GM23338 (cell line): ENCODE data around the gene WWOX. TPM values are rescaled to one million over a fixed set of nuclear protein-coding genes. Genes with fewer than 3 reads are reported as not detected.

Experiments
- ATAC-seq: fragments of 200-7000 bp; cut with Tn5 transposase; 3 replicates; pipeline ENCODE4 v1.9.1; 2020
- DNase-seq: peaks from one replicate; pipeline ENCODE4 v3.0.0-alpha.2; 2015; ENCODE audit warnings: low spot score
- H2AFZ ChIP-seq: fragments of 200-600 bp; sonication (generic); 2 replicates; pipeline ENCODE4 v1.8.0; 2016; ENCODE audit warnings: antibody characterized with exemption, mild to moderate bottlenecking, moderate library complexity
- H3F3A ChIP-seq: fragments of 200-600 bp; sonication (generic); replicated peaks from 2 replicates; pipeline ENCODE4 v1.8.0; 2017; ENCODE audit warnings: antibody characterized with exemption, mixed run types, low read depth
- H3K27ac ChIP-seq: fragments of 200-600 bp; sonication (generic); 2 replicates; pipeline ENCODE4 v1.6.1; 2016; ENCODE audit warnings: low read depth
- H3K27me3 ChIP-seq: fragments of 200-600 bp; sonication (generic); 2 replicates; pipeline ENCODE4 v1.8.0; 2016; ENCODE audit warnings: mild to moderate bottlenecking, mixed run types, moderate library complexity; ENCODE audit not compliant: insufficient read depth
- H3K36me3 ChIP-seq: fragments of 200-600 bp; sonication (generic); 2 replicates; pipeline ENCODE4 v1.8.0; 2016; ENCODE audit warnings: mild to moderate bottlenecking; ENCODE audit not compliant: insufficient read depth
- H3K4me1 ChIP-seq: fragments of 200-600 bp; sonication (generic); 2 replicates; pipeline ENCODE4 v1.8.0; 2016; ENCODE audit warnings: mild to moderate bottlenecking, moderate library complexity; ENCODE audit not compliant: insufficient read depth
- H3K4me2 ChIP-seq: fragments of 200-600 bp; sonication (generic); 2 replicates; pipeline ENCODE4 v1.7.1; 2017; ENCODE audit warnings: mixed run types
- H3K4me3 ChIP-seq: fragments of 200-600 bp; sonication (generic); 2 replicates; pipeline ENCODE4 v1.6.1; 2016; ENCODE audit warnings: mixed run types
- H3K79me2 ChIP-seq: fragments of 200-600 bp; sonication (generic); replicated peaks from 2 replicates; pipeline ENCODE4 v1.8.0; 2017; ENCODE audit warnings: mild to moderate bottlenecking; ENCODE audit not compliant: insufficient read depth
- H3K9me2 ChIP-seq: fragments of 200-600 bp; sonication (generic); 2 replicates; pipeline ENCODE4 v1.8.0; 2017; ENCODE audit not compliant: insufficient read depth
- H4K20me1 ChIP-seq: fragments of 200-600 bp; sonication (generic); replicated peaks from 2 replicates; pipeline ENCODE4 v1.8.0; 2017; ENCODE audit warnings: mild to moderate bottlenecking; ENCODE audit not compliant: insufficient read depth
- H3K27ac Mint-ChIP-seq: 2 replicates; pipeline ENCODE4 v1.8.0; 2020; ENCODE audit warnings: inconsistent platforms, mild to moderate bottlenecking, moderate library complexity, mixed read lengths
- H3K27me3 Mint-ChIP-seq: 3 replicates; pipeline ENCODE4 v1.8.0; 2022; ENCODE audit warnings: low read depth, mild to moderate bottlenecking, moderate library complexity, mixed read lengths, inconsistent platforms; ENCODE audit not compliant: insufficient read depth, poor library complexity
- H3K36me3 Mint-ChIP-seq: 3 replicates; pipeline ENCODE4 v1.8.0; 2021; ENCODE audit warnings: low read depth, mild to moderate bottlenecking, inconsistent platforms, moderate library complexity, mixed read lengths
- H3K4me1 Mint-ChIP-seq: 3 replicates; pipeline ENCODE4 v1.8.0; 2020; ENCODE audit warnings: mild to moderate bottlenecking, inconsistent platforms, mixed read lengths
- H3K4me3 Mint-ChIP-seq: 3 replicates; pipeline ENCODE4 v1.8.0; 2021; ENCODE audit warnings: moderate library complexity, mild to moderate bottlenecking, inconsistent platforms, mixed read lengths
- H3K9me3 Mint-ChIP-seq: 3 replicates; pipeline ENCODE4 v1.8.0; 2020; ENCODE audit warnings: moderate library complexity, mild to moderate bottlenecking, inconsistent platforms, mixed read lengths
- EZH2phosphoT487 ChIP-seq: fragments of 200-600 bp; sonication (generic); IDR thresholded peaks from one replicate; pipeline ENCODE4 v1.8.1; 2018; ENCODE audit warnings: antibody characterized with exemption; ENCODE audit not compliant: unreplicated experiment
- STAT1 ChIP-seq: IDR thresholded peaks from one replicate; pipeline ENCODE4 v1.6.1; 2016; ENCODE audit warnings: antibody characterized with exemption; ENCODE audit not compliant: unreplicated experiment
- ZNF114 ChIP-seq: fragments of 250-450 bp; sonication (Bioruptor Pico); IDR thresholded peaks from 2 replicates; pipeline ENCODE4 v1.5.0; 2020; ENCODE audit warnings: mild to moderate bottlenecking, moderate library complexity
- ZNF462 ChIP-seq: fragments of 250-450 bp; sonication (Bioruptor Pico); IDR thresholded peaks from 2 replicates; pipeline ENCODE4 v1.5.0; 2020; ENCODE audit warnings: mild to moderate bottlenecking, moderate library complexity
- polyA plus RNA-seq: library from polyadenylated mRNA; unstranded; fragments of >200 nt; fragmentation: Nextera tagmentation; extraction: Ambion mirVana; gene quantifications from 2 replicates; pipeline ENCODE4 v1.2.1, GENCODE V29; 2016
- total RNA-seq: library from RNA; depleted of rRNA; stranded (reverse); fragments of >200 nt; shearing (Covaris generic); gene quantifications from 2 replicates; pipeline ENCODE4 v1.2.3, GENCODE V29; 2014

WWOX gene
- total and polyA plus RNA-seq, 2 experiments from 2014 or later: 10.0 to 19.3 TPM

- no peak overlapping the region for H3K27ac Mint-ChIP-seq
- H3K27me3 ChIP-seq: no peaks in the 10 kb centered on the region
- H3K27me3 Mint-ChIP-seq: no peaks in the 10 kb centered on the region
- H3K27ac ChIP-seq: no peak overlapping the region
- no peak overlapping the region for H2AFZ ChIP-seq
- H3K4me1 Mint-ChIP-seq: no peaks in the 10 kb centered on the region
- H3K4me3 ChIP-seq: no peak overlapping the region
- H3K4me2 ChIP-seq: no peak overlapping the region
- H3K36me3 ChIP-seq: no peaks in the 10 kb centered on the region
- ATAC-seq (no peak), DNase-seq (no peak)
- H3K4me1 ChIP-seq: no peaks in the 10 kb centered on the region; the same call in 1 of the 2 replicates
- H3K79me2 ChIP-seq: no peaks in the 10 kb centered on the region
- H3K9me3 Mint-ChIP-seq: no peaks in the 10 kb centered on the region
- H3F3A ChIP-seq: no peaks in the 10 kb centered on the region
- TF ChIP-seq ZNF114 (CRISPR knock-in tag): no peak
- TF ChIP-seq STAT1: no peak
- H4K20me1 ChIP-seq: no peaks in the 10 kb centered on the region
- H3K9me2 ChIP-seq: no peaks in the 10 kb centered on the region
- no peaks in the 10 kb centered on the region for H3K36me3 Mint-ChIP-seq
- H3K4me3 Mint-ChIP-seq: no peak overlapping the region
Measured at GRCh38 chr16:78754713-78755112, 655.3 kb downstream of the WWOX start.

DNA sequence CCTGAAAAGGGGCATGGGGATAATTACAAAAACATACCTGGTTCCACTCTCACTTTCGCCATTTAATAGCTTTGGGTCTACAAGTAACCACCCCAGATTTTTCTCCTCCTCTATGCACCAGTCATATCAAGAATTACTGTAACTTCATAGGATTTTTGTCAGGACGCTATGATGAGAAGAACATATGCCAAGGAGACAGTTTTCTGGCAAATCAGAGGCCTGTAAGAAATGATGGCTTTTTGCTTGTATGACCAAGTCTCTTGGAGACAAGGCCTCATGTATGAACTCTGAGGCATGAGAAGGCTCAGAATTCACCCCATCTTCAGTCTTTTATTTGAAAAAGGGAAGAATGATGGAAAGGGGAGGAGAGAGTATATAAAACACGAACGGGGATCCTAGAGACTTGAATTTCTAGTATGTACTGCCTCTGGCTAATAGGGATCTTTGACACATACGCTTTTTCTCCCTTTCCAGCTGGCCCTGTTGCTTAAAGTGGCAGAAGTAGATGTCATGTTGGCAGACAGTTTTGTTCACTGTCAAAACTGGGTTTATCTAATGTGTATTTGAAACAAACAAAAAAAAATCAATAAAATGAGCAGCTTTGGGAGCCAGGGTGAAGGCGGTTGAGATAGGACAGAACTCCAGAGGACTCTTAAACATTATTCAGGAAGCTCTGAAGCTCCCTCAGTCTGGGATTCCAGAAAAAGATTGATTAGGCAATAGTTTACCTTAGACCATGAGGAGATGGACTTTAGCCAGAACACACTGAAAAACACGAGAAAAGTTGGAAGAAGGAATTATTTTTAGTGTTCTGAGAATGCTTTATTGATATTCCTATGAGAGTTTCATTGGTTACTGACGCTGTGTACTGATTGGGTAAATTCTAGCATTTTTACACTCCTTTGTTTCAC, 656.6 kb downstream of the WWOX start:
- H3F3A ChIP-seq: no peaks in the 10 kb centered on the region
- H2AFZ ChIP-seq: no peak overlapping the region
- no peak overlapping the region for H3K27ac Mint-ChIP-seq
- H3K9me2 ChIP-seq: no peaks in the 10 kb centered on the region
- 0 out of 2 replicates have a peak, but pooled peaks cover under 1% of the 10 kb centered on the region for H3K4me1 ChIP-seq
- H3K27me3 ChIP-seq: no peaks in the 10 kb centered on the region
- no peaks in the 10 kb centered on the region for H3K36me3 ChIP-seq
- no peak overlapping the region for H3K4me3 ChIP-seq
- no peak overlapping the region for H3K4me3 Mint-ChIP-seq
- H3K27me3 Mint-ChIP-seq: no peaks in the 10 kb centered on the region
- TF ChIP-seq ZNF462 (CRISPR knock-in tag): no peak
- no peak for TF ChIP-seq ZNF114 (CRISPR knock-in tag)
- no peak for TF ChIP-seq EZH2phosphoT487
- no peak overlapping the region for H3K4me2 ChIP-seq
- ATAC-seq (no peak), DNase-seq (no peak)
- no peaks in the 10 kb centered on the region for H3K79me2 ChIP-seq
- H4K20me1 ChIP-seq: no peaks in the 10 kb centered on the region
- H3K9me3 Mint-ChIP-seq: no peaks in the 10 kb centered on the region
- no peaks in the 10 kb centered on the region for H3K4me1 Mint-ChIP-seq
- no peak overlapping the region for H3K27ac ChIP-seq
- no peaks in the 10 kb centered on the region for H3K36me3 Mint-ChIP-seq
